A549 treated with CpdA at 1 μM for 4 hours (cell line): ENCODE data around the gene SOWAHD. TPM values are rescaled to one million over a fixed set of nuclear protein-coding genes. Genes with fewer than 3 reads are reported as not detected.

ENCODE experiments used
- total RNA-seq: library from RNA; stranded (reverse); fragments of 200-300 nt; extraction: Qiagen RNA extraction; gene quantifications from 5 replicates; pipeline ENCODE4 v1.2.3, GENCODE V29; 2022; ENCODE audit warnings: low read depth

Gene SOWAHD, protein sequence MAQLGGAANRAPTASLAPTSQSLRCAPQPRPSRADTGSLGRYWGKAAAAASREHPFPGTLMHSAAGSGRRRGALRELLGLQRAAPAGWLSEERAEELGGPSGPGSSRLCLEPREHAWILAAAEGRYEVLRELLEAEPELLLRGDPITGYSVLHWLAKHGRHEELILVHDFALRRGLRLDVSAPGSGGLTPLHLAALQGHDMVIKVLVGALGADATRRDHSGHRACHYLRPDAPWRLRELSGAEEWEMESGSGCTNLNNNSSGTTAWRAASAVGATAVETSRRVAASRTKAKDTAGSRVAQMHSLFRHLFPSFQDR
- 0.09 to 0.14 TPM (median 0.13 TPM) in 4 of 5 replicates, not detected in the other for total RNA-seq

DNA sequence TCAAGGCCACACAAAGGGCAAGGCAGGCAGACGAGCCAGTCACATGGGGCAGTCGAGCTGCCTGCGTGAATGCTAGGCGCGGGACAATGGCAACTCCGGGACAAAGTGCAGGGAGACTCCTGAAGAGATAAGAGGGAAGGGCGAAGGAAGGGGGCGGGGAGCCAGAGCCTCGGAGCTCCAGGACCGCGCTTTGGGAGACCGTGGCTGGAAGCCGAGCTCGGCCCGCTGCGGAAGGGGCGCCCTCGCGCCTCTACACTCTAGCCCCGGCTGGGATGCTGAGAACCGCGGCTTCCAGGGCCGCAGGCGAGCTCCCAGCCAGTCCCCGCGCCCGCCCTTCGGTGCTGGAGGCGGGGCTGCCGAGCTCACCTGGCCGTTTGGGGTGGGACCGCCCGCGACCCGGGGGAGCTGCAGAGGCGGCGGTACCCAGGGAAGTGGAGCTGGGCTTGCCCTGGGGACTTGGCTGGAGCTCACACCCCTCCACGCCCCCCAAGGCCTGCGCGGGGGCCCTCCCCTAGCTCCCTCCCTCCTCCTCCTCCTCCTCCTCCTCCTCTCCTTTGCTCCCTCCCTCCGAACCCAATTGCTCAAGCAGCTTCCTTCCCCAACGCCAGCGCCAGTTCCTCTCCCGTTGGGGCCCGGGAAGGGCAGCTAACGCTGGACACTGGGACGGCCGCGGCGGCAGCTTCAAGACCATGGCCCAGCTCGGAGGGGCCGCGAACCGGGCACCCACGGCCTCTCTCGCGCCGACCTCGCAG is at the start of gene SOWAHD:
TSS of gene SOWAHD (plus strand) at position 610 of the 752 bp plus-strand sequence. CDS start at position 690, 80 bp downstream.

DNA sequence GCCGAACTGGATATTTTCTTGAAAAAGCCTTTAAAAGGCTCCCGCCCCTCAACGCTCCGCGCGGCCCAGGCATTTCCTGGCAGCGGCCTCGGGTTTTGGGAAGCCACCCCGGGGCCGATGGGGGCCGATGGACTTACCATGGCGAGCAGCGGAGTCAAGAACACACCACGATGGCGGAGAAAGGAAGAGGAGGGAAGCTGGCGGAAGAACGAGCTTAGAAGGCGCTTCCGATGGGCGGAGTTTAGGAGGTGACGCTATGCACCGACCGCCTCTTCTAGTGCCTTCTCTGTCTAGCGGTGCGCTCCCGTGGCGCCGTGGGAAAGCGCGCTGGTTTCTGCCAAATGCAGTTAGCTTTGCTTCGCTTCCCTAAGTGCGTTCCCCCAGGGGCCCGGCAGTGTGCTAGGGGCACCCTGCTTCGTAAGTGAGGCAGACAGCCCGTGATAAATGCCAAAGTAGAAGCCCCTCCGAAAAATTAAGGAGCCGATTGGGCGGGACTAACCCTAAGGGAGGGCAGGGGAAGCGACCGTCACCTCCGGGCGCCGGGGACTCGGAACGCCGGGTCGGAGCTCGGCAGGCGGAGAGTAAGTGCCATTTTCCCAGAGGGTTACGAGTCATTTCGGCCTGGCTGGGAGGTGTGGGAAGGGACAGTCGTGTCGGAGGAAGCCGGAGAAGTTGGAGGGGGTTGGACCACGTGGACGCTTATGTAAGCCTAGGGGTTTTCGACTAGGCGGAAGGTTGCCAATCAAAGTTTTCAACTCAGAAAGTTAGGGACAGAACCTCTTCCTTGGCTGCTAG is 33.2 kb downstream of the SOWAHD start, which contains the start of gene RPL39:
TSS of gene RPL39 (minus strand) at position 194 of the 795 bp plus-strand sequence. CDS start at position 140, 54 bp downstream.

Other genes starting within 250 kb of the SOWAHD start
- gene STEEP1, start 193.2 kb upstream of the SOWAHD start, total RNA-seq: 29.9 to 37.2 TPM (median 30.9 TPM) in 5 replicates
- 131 to 143 TPM (median 135 TPM) in 5 replicates for gene UBE2A, start 184.0 kb upstream of the SOWAHD start, total RNA-seq
- gene NKRF, start 152.2 kb upstream of the SOWAHD start, total RNA-seq: 17.4 to 19.7 TPM (median 18.0 TPM) in 5 replicates
- 10.3 to 11.4 TPM (median 10.5 TPM) in 5 replicates for gene SEPTIN6, start 65.4 kb upstream of the SOWAHD start, total RNA-seq
- 3,557 to 4,920 TPM (median 3,675 TPM) in 5 replicates for gene RPL39, start 33.0 kb downstream of the SOWAHD start, total RNA-seq
- 19.2 to 29.1 TPM (median 21.3 TPM) in 5 replicates for gene UPF3B, start 94.4 kb downstream of the SOWAHD start, total RNA-seq
- gene RNF113A, start 113.1 kb downstream of the SOWAHD start, total RNA-seq: 28.5 to 33.0 TPM (median 29.6 TPM) in 5 replicates
- 234 to 331 TPM (median 271 TPM) in 5 replicates for gene NDUFA1, start 113.2 kb downstream of the SOWAHD start, total RNA-seq
- gene AKAP14, start 137.3 kb downstream of the SOWAHD start, total RNA-seq: not detected in 5 replicates
- gene NKAP, start 185.2 kb downstream of the SOWAHD start, total RNA-seq: 7.3 to 8.6 TPM (median 8.4 TPM) in 5 replicates